NCI-H2107 treated with DMSO at 0.1 percent for 48 hours (cell line): ENCODE measurements around the gene TCERG1L.

Source experiments
- DNase-seq: peaks from one replicate; lab custom pipeline; 2025; ENCODE audit not compliant: unreplicated experiment; lab: John Stamatoyannopoulos, UW

TCERG1L gene

GRCh38 chr10:131211559-131211958, 100.0 kb downstream of the TCERG1L start:
- no peak for DNase-seq

DNA sequence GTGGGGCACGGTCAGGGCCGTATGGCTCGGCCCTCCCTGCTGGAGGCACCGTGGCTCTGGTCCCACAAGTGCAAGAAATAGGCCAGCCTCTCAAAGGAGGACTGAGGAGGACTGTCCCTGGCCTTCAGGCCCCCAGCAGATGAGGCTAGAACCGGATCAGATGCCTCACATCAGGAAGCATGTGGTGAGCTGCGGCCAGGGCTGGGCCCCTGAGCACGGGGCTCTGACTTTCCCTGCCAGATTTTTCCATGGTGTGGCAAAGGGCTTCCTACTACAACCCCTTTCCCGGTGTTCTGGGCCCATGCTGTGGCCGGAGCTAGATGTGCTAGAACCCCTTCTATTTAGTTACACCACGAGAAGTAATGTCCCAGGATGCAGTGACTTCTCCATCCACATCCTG, 100.4 kb downstream of the TCERG1L start:
- DNase-seq = no peak

DNA sequence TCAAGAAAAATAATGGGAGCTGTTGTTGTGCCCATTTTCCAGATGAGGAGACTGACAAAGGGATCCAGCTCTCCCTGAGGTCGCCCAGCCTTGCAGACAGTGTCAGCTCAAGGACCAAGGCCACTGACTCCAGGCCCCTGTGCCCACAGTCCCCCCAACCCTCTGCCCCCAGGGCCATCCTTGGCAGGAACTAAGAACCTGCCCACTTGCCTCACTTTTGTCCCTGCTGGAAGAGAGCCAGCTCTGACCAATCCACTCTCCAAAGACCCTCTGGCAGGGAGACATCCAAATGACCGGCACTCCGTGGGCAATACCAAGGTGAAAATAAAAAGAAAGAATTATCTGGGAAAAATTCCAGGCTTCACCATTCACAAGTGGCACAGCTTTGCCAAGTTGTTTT, 101.3 kb downstream of the TCERG1L start:
- DNase-seq = no peak

DNA sequence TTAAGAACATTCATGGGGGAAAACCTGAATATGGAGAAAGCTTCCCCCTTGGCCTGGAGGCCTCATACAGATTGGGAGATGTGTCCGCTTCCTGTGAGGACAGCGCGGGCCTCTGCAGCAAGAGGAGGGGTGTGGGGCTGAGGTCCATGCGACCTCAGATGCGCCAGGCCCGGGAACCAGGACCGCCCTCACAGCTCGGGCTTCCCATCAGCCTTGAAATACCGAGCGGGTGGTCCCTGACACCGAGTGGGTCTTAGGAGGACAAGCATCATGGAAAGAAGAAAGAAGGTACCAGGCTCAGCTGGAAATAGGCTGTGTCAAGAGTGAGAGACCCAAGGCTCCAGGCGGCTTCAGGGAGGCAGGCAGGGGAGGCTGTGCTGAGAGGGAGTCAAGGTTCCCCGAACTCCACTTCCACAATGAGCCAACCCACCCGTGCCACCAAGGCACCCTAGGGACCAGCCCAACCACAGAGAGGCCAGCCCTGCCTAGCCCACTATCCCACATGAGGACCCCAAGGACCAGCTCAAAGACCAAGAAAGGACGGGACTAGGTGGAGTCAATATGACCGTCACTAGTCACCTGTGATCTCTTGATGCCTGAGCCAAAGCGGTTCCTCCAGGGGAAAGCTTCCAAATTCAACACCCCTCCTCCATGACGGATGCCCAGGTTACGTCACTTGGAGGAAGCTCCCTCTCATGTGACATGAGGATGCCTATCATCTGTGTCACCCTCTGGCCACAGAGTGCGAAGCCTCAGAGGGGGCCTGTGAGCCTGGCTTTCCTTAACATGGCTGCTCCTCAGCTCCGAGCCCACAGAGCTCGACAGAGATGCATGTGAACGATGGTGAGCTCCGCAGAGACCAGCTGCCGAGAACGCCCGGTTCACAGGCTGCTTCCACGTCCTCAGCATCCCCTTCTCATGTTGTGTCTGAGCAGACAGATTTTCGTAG, 103.7 kb downstream of the TCERG1L start:
- DNase-seq = no peak

DNA sequence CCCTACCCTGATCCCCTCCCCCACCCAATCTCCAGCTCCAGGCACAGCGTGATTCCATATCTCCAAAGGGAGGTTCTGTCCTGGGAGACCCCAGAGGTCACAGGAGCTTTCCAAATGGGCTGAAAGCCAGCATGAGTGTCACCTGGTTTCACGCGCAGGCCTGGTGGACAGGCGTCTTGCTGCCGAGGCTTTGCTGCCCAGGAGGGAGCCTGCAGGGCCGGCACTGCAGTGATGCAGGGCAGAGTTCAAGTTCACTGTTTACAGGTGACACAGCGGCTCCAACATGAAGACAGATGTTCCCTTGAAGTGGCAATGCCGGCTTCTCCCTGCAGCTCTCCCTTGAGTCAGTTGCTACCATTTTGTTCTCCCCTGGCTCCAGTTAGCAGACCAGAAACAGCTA, 104.3 kb downstream of the TCERG1L start:
- DNase-seq = no peak

DNA sequence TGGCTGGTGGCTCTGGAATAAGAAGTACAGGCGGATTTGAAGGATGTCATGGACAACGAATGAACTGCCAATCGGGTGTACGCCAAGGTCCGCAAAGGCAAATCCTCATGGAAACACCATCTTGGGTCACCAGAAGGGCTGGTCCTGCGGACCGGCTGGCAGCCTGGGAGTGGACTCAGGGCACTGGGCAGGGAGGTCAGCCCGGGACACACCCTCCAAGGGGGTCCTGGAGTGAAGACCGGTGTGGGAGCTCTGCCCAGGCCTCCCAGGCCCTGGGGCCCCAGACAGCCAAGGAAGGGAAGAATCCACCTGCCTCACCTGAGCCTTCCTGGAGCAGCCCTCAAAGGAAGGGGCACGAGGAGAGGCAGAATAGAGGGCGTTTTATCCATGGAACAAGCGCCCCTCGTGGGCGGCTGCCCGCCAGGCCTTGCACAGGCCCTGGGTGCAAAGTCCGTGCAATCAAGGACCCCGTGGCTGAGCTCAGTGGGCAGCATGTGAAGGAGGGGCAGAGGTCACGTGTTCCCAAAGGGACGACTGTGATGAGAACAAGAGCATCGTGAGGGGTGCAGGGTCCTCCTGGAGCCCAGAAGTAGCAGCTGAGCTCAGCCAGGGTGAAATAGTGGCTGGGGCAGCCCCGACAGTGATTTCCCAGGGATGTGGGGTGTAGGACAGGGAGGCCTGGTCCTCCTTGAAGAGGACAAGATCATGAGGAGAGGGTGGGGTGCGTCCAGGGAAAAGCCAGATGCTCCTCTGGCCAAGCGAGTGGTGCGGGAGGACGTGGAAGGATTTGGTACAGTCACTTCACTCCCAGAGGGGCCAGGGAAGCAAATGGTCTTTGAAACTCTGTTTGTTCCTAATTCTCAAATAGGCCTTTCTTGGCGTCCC, 105.2 kb downstream of the TCERG1L start:
- DNase-seq = no peak

GRCh38 chr10:131205556-131205955, 106.0 kb downstream of the TCERG1L start:
- no peak for DNase-seq

DNA sequence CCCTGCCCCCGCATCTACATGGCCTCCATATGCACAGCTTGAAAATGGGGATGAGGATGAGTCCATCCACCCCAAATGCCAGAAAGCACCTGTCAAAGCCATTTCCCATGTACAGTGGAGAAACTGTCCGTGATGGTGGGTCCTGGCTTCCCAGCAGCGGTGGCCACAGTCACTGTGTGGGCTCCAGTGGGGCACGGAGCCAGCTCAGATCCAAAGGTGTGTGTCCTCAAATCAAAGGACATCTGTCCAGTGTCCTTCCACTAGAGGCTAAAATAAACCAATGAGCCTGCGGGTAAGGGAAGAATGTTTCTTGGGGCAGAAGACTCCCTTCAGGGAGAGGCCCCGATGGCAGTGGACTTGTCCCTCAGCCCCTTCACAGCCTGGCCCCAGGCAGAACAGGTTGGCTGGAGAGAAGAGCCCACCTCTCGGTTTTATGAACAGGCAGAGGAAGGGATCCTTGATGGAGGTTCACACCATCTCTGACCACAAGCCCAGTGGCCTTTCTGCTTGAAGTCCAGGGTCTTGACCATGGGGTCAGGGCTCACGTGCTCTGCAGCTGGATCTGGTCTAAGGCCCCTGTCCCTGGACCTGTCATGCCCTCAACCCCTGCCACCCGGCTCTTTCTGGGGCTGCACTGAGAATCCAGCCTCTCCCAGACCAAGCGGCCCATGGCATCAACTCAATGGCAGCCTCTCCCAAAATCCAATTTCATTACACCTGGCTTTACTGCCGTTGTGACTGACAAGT, 106.9 kb downstream of the TCERG1L start:
- no peak for DNase-seq

GRCh38 chr10:131203456-131204357, 107.8 kb downstream of the TCERG1L start:
- no peak for DNase-seq

- DNase-seq = no peak
Observed at GRCh38 chr10:131202990-131203389, 108.5 kb downstream of the TCERG1L start.

DNA sequence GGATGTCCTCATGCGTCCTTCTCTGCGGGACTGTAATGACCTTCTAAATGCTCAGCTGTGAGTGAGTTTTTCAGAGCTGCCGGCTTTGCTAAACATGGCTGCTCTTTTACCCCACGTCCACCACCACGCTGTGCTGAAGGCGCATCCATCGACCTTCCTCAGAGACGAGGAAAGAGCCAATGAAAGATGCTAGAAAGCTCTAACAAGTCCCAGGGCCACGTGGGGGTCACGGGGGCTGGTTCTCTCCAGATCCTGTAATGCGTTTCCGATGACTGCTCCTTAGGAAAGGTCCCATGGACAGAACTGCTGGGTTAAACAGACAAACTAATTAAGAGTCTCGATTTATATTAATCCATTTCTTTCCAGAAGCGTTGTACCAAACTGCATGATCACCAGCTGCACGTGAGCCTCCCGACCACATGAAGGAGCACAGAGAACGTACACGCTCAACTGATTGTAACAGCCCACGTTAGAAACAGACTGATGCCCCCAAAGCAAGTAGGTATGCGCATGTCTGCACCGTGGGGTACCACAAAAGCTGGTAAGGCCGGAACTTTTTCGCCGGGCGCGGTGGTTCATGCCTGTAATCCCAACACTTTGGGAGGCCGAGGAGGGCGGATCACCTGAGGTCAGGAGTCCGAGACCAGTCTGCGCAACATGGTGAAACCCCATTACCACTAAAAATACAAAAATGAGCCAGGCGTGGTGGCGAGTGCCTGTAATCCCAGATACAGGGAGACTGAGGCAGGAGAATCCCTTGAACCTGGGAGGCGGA, 109.6 kb downstream of the TCERG1L start:
- DNase-seq = no peak

DNA sequence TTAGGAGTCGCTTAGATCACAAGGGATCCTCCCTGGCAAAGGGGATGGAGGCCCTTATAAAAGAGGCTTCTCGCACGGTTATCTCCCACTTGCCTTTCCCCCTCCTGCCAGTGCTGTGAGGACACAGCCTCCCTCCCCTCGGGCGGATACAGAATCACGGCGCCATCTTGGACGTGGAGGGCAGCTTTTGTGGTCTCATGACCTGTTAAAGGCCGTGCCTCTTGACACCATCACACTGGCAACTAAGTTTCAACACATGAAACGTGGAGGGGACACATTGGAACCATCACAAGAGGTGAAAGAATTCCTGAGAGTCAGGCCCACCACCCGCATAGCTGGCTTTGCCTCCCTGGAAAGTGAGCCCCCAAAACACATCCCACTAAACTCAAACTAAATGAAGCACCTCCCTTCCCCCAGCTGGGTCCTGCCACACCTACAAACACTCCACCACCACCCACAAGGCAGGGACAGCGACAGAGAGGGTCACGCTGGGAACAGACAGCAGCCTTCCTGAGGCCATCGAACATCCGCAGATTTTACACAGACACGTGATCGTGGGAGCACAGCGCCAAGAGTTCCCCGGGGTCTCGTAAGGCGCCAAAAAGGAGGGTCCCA, 110.6 kb downstream of the TCERG1L start:
- DNase-seq = no peak

DNA sequence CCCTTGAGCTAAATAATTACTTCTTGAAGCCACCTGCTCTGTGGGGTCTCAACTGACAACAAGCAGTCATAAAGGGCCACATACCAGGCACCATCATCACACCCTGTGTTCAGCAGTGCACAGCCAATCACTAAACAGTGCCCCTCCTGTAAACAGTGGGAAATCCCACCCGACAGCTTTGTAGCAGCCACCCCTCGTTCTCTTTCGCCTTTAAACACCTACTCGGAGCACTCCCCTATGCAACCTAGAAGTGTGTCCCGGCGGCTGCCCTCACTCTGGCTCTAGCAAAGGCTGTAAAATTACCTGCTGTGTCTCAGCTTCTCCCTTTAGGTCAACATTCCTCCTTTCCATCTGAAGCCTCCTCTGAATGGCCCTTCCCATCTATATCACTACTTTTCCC, 111.9 kb downstream of the TCERG1L start:
- no peak for DNase-seq

- DNase-seq = no peak
Observed at GRCh38 chr10:131198843-131199242, 112.7 kb downstream of the TCERG1L start.

DNA sequence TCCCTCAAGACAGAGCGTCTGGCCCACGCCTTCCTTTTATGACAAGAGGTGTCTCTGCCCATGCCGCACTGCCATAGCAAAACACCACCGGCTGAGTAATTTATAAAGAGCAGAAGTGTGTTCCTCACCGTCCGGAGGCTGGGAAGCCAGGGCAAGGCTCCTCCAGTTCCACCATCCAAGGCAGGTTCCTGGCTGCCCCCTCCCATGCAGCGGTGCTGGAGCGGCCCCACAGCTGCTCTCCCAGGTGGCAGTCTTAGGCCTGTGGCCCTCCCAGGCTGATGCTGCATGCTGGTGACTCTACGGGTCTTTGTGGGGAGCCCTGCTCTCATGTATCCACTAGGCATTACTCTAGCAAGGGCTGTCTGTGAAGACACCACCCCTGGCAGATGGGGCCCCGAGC, 113.1 kb downstream of the TCERG1L start:
- no peak for DNase-seq

- DNase-seq = no peak
Observed at GRCh38 chr10:131196176-131196885, 115.2 kb downstream of the TCERG1L start.

GRCh38 chr10:131195558-131196159, 115.9 kb downstream of the TCERG1L start:
- DNase-seq = no peak

GRCh38 chr10:131195116-131195515, 116.4 kb downstream of the TCERG1L start:
- no peak for DNase-seq
